Stimulated activated naive CD4-positive, alpha-beta T cell treated with Interleukin-2 at 50 U/mL for 16 hours (primary cell): Measurements from ENCODE around the gene OR2V2.
A peak's percentile ranks its signal among the peaks of the same experiment; 100 is the strongest.

Source experiments
- DNase-seq: peaks from one replicate; lab custom pipeline; 2025; lab: John Stamatoyannopoulos, UW

The OR2V2 gene

GRCh38 chr5:181145133-181145532, 2.3 kb upstream of the OR2V2 start:
- no peak for DNase-seq

DNA sequence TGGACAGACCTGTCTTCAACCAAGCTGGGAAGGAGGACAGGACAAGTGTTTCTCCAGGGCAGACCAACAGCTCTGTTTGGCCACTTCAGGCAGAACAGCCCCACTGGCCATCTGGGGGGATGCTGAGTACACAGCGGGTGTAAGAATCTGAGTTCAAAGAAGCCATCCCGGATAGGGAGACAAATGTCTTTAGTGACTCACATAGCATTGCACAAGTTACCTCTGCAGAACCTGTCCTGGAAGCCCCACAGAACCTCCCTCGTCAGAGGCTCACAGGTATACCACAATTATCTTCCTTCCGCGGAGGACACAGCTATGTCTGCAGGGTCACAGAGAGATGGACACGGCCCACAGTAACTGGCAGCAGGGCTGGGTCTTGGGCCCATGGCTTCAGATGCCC, 2.0 kb downstream of the OR2V2 start:
- no peak for DNase-seq

- no peak for DNase-seq
These were observed 2.7 kb downstream of the OR2V2 start for GRCh38 chr5:181149806-181150733.

- DNase-seq = no peak
These were observed 3.8 kb downstream of the OR2V2 start for GRCh38 chr5:181151146-181151545.

- no peak for DNase-seq
These were observed 5.0 kb downstream of the OR2V2 start for GRCh38 chr5:181152406-181152805.

DNA sequence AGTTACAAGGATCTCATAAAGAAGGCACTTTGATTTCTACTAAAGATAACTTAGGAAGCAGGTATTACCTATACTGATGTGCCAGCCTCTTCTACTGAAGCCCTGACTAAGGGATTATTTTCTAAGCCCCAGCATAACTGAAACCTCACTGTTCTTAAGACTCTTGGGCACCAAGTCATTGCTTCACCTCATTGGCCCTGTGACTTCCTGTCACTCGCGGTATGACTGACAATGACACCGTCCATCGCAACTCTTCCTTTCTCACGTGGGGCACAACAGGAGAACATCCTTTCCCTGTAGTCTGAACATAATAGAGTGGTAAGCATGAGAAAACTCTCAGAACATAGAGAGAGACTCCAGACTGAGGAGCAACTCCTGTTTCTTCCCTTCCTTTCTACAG, 6.4 kb downstream of the OR2V2 start:
- DNase-seq = no peak

DNA sequence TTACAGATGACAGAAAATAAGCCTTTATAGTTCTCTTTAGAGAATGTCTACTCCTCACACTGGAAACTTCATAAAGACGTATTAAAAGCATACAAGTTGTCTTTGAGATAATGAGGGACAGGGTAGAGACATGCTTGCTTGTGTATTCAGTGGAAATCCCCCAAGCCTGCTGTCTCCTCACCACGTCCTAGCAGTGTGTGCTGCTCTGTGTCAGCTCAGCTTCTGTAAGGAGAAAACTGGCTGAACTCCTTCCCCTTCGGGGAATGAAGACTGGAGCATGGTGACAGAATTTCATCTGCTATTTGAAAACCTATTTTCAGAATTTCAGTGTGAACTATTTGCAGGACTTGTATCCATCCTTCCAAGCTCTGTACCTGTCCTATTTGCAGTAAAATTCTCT, 9.4 kb downstream of the OR2V2 start:
- DNase-seq = no peak

DNA sequence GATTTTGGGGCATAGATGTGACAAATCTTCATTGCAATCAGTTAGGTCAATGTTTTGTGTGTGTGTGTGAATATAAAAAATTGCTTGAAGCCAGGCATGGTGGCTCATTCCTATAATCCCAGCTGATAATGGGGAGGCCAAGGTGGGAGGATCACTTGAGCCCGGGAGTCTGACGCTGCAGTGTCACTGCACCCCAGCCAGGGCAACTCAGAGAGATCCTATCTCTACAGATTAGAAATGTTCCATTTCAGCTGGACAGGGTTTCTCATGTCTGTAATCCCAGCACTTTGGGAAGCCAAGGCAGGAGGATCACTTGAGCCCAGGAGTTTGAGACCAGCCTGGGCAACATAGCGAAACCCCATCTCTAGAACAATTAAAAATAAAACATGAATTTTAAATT, 11.5 kb downstream of the OR2V2 start:
- no peak for DNase-seq

DNA sequence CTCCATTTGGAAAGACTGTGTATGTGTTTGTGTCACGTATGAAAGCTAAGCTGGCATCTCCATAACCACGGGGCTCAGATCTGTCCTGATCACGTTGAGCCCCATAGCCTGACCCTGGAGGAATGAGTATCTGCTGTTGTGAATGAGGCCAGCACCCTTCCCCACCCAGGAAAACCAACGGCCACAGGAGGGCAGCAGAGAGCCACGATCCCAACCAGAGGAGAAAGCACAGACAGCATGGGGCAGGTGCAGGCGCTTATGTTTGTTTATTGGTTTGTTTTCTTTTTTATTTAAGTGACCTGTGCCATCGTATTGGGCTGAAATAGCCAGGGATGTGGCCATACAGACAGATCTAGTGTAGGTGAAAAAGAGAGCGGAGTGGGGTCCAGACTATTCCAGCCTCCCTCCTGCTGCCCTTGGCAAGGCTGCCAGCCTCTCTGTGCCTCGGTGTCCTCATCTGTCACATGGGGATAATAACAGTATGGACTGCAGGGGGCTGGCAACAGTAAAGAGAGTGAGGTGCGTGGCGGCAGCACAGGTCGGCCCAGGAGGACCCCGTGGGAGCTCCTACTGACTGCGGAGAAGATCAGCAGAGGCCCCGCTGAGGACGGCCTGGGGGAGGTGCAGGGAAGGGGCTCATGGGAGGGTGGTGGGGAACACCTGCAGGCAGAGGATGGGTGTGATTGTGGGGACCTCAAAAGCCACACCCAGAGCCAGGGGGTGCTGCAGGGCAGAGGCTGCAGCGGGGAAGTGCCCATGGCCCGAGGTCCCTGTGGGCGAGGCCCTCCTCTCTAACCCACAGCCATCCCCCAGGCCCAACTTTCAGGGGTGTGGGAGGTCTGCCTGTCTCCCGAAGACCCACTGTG, 12.1 kb downstream of the OR2V2 start:
- peak; percentile 86 for DNase-seq

GRCh38 chr5:181160152-181160754, 12.9 kb downstream of the OR2V2 start:
- peak; percentile 78 for DNase-seq

GRCh38 chr5:181160755-181161533, 13.6 kb downstream of the OR2V2 start:
- peak; percentile 41 for DNase-seq

GRCh38 chr5:181161534-181162175, 14.3 kb downstream of the OR2V2 start:
- no peak for DNase-seq

DNA sequence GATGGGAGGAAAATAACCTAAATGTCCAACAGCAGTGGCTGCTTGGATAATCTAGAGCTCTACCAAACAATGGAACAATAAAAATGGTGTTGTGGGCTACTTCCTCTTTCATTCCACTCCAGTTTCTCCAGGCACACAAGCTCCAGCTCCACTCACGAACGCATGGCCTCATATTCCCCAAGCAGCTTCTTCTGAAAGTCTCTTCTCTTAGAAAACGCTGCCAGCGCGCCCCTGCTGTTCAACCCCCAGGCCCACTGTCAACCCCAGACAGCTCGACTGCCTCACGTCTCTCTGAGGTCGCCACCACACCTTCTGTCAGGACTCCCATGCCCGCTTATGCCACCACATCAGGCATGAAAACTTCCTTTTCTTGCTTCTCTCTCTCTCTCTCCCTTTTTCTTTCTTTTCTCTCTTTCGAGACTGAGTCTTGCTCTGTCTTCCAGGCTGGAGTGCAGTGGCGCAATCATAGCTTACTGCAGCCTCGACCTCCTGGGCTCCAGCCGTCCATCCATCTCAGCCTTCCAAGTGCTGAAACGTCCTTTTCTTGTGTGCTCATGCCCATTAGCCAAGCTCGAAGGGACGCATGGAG, 16.2 kb downstream of the OR2V2 start:
- no peak for DNase-seq

DNA sequence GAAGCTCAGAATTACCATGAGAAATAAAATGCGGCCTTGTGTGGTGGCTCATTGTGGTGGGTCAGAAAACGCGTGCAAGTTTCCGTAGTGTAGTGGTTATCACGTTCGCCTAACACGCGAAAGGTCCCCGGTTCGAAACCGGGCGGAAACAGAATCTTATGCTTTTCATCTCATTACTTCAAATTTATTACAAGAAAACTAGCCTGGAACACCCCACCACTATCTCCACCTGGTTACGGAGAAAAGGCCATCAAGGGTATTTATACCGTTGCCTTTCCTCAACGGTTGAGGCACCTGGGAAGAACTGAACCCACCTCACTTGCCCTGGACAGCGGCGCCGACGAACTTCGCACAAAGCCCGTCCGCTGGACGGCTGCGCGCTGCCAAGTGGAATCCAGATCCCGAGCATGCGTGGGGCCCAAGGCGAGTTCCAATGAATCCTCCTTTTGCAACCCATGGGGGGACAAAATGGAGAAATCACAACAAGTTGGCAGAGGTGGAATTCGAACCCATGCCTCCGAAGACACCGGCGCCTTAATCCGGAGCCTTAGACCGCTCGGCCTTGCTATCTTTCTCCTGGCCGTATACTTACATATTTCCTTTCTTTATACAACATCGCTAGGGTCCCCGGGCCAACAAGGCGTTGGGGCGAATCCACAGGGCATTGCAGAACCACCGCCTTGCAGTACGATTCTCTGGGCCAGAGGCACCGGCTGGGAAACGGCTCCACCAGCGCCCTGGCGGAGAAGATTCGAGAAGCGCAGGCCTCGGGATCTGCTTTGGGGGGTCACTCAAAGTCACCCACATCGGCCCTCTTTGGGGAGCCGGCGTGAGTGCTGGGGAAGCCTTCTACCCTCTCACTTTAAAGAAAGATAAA, 16.9 kb downstream of the OR2V2 start:
- DNase-seq = no peak

DNA sequence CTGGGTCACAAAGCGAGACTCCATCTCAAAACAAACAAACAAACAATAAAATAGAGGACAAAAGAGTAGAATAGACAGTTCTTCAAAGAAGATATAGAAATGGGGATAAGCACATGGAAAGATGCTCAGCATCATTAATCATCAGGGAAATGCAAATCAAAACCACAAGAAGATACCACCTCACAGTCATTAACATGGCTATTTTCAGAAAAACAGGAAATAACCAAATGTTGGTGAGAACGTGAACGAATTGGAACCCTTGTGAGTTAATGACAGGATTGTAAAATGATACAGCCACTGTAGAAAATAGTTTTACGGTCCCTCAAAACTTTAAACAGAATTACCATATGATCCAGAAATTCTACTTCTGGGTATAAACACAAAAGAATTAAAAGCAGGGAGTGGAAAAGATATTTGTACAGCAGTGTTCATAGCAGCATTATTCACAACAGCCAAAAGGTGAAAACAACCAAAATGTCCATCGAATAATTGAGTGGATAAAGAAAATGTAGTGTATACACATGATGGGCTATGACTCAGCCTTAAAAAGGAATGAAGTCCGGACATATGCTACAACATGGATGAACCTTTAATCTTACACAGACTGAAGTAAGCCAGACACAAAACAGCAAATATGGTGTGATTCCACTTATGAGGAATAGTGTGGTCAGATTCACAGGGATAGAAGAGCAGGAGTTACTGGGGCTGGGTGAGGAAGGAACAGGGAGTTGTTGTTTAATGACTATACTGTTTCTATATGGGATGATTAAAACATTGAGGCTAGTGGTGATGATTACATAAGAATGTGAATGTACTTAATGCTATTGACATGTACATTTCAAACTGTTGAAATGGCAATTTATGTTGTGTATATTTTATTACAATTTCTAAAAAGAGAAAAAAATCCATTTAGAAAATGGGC, 19.7 kb downstream of the OR2V2 start:
- DNase-seq = no peak

DNA sequence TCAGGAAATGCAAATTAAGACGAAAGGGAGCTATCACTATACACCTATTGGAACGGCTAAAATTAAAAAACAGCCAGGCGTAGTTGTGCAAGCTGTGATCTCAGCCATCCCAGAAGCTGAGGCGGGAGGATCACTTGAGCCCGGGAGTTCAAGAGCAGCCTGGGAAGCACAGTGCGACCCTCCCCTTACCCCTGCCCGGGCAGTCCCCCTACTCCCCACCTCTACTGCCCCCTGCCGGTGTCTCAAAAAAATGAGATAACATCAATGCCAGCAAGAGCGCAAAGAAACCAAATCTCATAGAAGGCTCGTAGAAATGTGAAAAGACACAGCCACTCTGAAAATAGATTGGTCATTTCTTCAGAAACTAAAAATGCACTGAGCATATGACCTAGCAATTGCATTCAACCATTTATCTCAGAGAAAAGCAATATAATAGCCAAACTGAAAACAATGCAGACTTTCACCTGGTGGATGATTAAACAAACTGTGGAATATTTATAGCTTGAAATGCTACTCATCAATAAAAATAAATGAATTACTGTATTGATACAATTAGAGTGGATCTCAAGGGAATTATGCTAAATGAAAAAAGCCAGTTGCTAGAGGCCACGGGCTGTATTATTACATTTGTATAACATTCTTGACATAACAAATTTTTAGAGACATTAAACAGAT, 20.6 kb downstream of the OR2V2 start:
- DNase-seq = no peak

DNA sequence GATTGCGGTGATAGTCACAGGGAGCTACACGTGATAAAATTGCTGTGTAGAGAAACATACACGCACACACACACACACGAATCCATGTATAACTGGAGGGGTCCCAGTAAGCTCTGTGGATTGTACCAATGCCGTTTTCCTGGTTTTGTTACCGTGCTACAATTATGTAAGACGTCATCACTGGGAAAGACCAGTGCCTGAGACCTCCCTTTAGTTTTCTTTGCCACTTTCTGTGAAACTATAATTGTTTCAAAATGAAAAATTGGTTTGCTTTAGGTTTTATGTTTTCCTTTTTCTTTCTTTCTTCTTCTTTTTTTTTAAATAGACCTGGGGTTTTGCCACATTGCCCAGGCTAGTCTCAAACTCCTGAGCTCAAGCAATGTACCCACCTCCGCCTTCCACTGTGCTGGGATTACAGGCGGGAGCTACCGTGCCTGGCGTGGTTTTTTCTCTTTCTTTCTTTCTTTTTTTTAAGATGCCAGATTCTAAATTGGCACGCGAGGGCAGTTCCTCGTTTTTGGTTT, 21.3 kb downstream of the OR2V2 start:
- DNase-seq = no peak
